H9 (cell line): ENCODE results near the gene BEND4. TPM values are rescaled to one million over a fixed set of nuclear protein-coding genes. Genes with fewer than 3 reads are reported as not detected.

Source experiments
- DNase-seq: peaks from one replicate; pipeline ENCODE4 v3.0.0-alpha.2; 2017
- H2AFZ ChIP-seq: one replicate; pipeline ENCODE4 v1.6.1; 2013; ENCODE audit warnings: mild to moderate bottlenecking, low read length, control low read depth, moderate library complexity
- H2AK5ac ChIP-seq: 2 replicates; pipeline ENCODE4 v1.6.1; 2013; ENCODE audit warnings: low read length, control low read depth, mixed read lengths; ENCODE audit not compliant: insufficient read length
- H2BK120ac ChIP-seq: one replicate; pipeline ENCODE4 v1.6.1; 2013; ENCODE audit warnings: low read depth, mild to moderate bottlenecking, low read length, control low read depth, inconsistent platforms; ENCODE audit not compliant: poor library complexity, severe bottlenecking
- H2BK12ac ChIP-seq: 2 replicates; pipeline ENCODE4 v1.6.1; 2013; ENCODE audit warnings: low read length, control low read depth, mixed read lengths, low read depth; ENCODE audit not compliant: insufficient read length
- H2BK15ac ChIP-seq: 2 replicates; pipeline ENCODE4 v1.6.1; 2013; ENCODE audit warnings: low read depth, low read length, control low read depth
- H2BK20ac ChIP-seq: one replicate; pipeline ENCODE4 v1.6.1; 2013; ENCODE audit warnings: low read depth, mild to moderate bottlenecking, low read length, control low read depth, inconsistent platforms; ENCODE audit not compliant: poor library complexity, severe bottlenecking
- H2BK5ac ChIP-seq: 2 replicates; pipeline ENCODE4 v1.6.1; 2013; ENCODE audit warnings: low read length, control low read depth, mixed read lengths; ENCODE audit not compliant: insufficient read length
- H3K14ac ChIP-seq: 2 replicates; pipeline ENCODE4 v1.6.1; 2013; ENCODE audit warnings: low read length, control low read depth; ENCODE audit not compliant: insufficient read depth
- H3K18ac ChIP-seq: 2 replicates; pipeline ENCODE4 v1.6.1; 2013; ENCODE audit warnings: low read depth, mild to moderate bottlenecking, mixed read lengths, low read length, control low read depth; ENCODE audit not compliant: insufficient read length
- H3K23ac ChIP-seq: 2 replicates; pipeline ENCODE4 v1.6.1; 2013; ENCODE audit warnings: low read length, control low read depth, mixed read lengths, low read depth; ENCODE audit not compliant: insufficient read length
- H3K23me2 ChIP-seq: 2 replicates; pipeline ENCODE4 v1.6.1; 2013; ENCODE audit warnings: low read depth, mild to moderate bottlenecking, mixed read lengths, low read length, control low read depth; ENCODE audit not compliant: insufficient read length, poor library complexity, severe bottlenecking
- H3K27ac ChIP-seq: 2 replicates; pipeline ENCODE4 v1.5.1; 2013; ENCODE audit warnings: low read length, control low read depth, mixed read lengths, low read depth; ENCODE audit not compliant: insufficient read length
- H3K27me3 ChIP-seq: 2 replicates; pipeline ENCODE4 v1.6.1; 2013; ENCODE audit warnings: low read length, control low read depth, inconsistent platforms; ENCODE audit not compliant: insufficient read depth
- H3K4ac ChIP-seq: 2 replicates; pipeline ENCODE4 v1.6.1; 2013; ENCODE audit warnings: low read depth, mild to moderate bottlenecking, control low read depth, inconsistent platforms, low read length, moderate library complexity
- H3K4me1 ChIP-seq: 2 replicates; pipeline ENCODE4 v1.6.1; 2013; ENCODE audit warnings: low read length, control low read depth, inconsistent platforms; ENCODE audit not compliant: insufficient read depth
- H3K4me2 ChIP-seq: 2 replicates; pipeline ENCODE4 v1.6.1; 2013; ENCODE audit warnings: low read length, control low read depth, mixed read lengths; ENCODE audit not compliant: insufficient read length, insufficient read depth
- H3K56ac ChIP-seq: 2 replicates; pipeline ENCODE4 v1.6.1; 2013; ENCODE audit warnings: low read depth, mild to moderate bottlenecking, mixed read lengths, low read length, control low read depth; ENCODE audit not compliant: insufficient read length
- H3K79me1 ChIP-seq: 2 replicates; pipeline ENCODE4 v1.6.1; 2013; ENCODE audit warnings: low read depth, mild to moderate bottlenecking, moderate library complexity, low read length, control low read depth, inconsistent platforms; ENCODE audit not compliant: insufficient read depth, poor library complexity, severe bottlenecking
- H3K79me2 ChIP-seq: 2 replicates; pipeline ENCODE4 v1.6.1; 2013; ENCODE audit warnings: low read length, control low read depth, inconsistent platforms; ENCODE audit not compliant: insufficient read depth
- H3K9ac ChIP-seq: 2 replicates; pipeline ENCODE4 v1.6.1; 2013; ENCODE audit warnings: low read length, control low read depth, mixed read lengths; ENCODE audit not compliant: insufficient read length; ENCODE audit errors: extremely low read depth
- H3K9me3 ChIP-seq: one replicate; pipeline ENCODE4 v1.6.1; 2013; ENCODE audit warnings: low read depth, low read length, inconsistent platforms; ENCODE audit not compliant: control insufficient read depth
- H3T11ph ChIP-seq: one replicate; pipeline ENCODE4 v1.6.1; 2013; ENCODE audit warnings: mild to moderate bottlenecking, low read length, control low read depth, inconsistent platforms
- H4K20me1 ChIP-seq: one replicate; pipeline ENCODE4 v1.6.1; 2013; ENCODE audit not compliant: control insufficient read depth, insufficient read length, insufficient read depth
- H4K5ac ChIP-seq: 2 replicates; pipeline ENCODE4 v1.6.1; 2013; ENCODE audit warnings: low read depth, mild to moderate bottlenecking, mixed read lengths, low read length, control low read depth; ENCODE audit not compliant: insufficient read length
- H4K8ac ChIP-seq: replicated peaks from 2 replicates; pipeline ENCODE4 v1.6.1; 2013; ENCODE audit warnings: low read length, control low read depth, mixed read lengths, low read depth; ENCODE audit not compliant: insufficient read length
- H4K91ac ChIP-seq: 2 replicates; pipeline ENCODE4 v1.6.1; 2013; ENCODE audit warnings: low read depth, mild to moderate bottlenecking, moderate library complexity, mixed read lengths, low read length, control low read depth; ENCODE audit not compliant: insufficient read length
- H3K27ac Mint-ChIP-seq, 3 experiments: 2 replicates in 2 of 3; 3 replicates in 1 of 3; pipeline ENCODE4 v1.8.0; 2020 to 2021; ENCODE audit warnings: mixed read lengths in 3 of 3, mild to moderate bottlenecking in 1 of 3, moderate library complexity in 1 of 3
- H3K27me3 Mint-ChIP-seq: 2 replicates; pipeline ENCODE4 v1.8.0; 2021; ENCODE audit warnings: low read depth, mild to moderate bottlenecking, moderate library complexity, mixed read lengths
- H3K36me3 Mint-ChIP-seq, 3 experiments: 2 replicates in 2 of 3; 3 replicates in 1 of 3; pipeline ENCODE4 v1.8.0; 2020 to 2021; ENCODE audit warnings: low read depth in 3 of 3, mixed read lengths in 3 of 3; ENCODE audit not compliant: insufficient read depth in 1 of 3
- H3K4me1 Mint-ChIP-seq, 2 experiments: 2 replicates each; pipeline ENCODE4 v1.8.0; 2020; ENCODE audit warnings: mixed read lengths in 2 of 2
- H3K4me3 Mint-ChIP-seq, 2 experiments: 2 replicates in 1 of 2; 3 replicates in 1 of 2; pipeline ENCODE4 v1.8.0; 2020 to 2021; ENCODE audit warnings: mild to moderate bottlenecking in 2 of 2, mixed read lengths in 2 of 2, moderate library complexity in 1 of 2
- H3K9me3 Mint-ChIP-seq, 2 experiments: 2 replicates in 1 of 2; 3 replicates in 1 of 2; pipeline ENCODE4 v1.8.0; 2020; ENCODE audit warnings: mild to moderate bottlenecking in 2 of 2, mixed read lengths in 2 of 2, moderate library complexity in 1 of 2
- WGBS: extraction: QIAGEN DNeasy Blood & Tissue Kit; methylation state at CpG from one replicate; pipeline ENCODE4 v1.1.7; 2013; ENCODE audit warnings: missing lambda C conversion rate, low lambda C conversion rate, mixed read lengths; ENCODE audit not compliant: insufficient read length; ENCODE audit errors: extremely low coverage; 5-methylcytosine and 5-hydroxymethylcytosine counted together
- total RNA-seq: library from RNA; stranded (reverse); gene quantifications from 2 replicates; pipeline ENCODE4 v1.2.1, GENCODE V29; 2021
- TF ChIP-seq, protein P1 (sequence below): fragments of 200-600 bp; sonication (generic); conservative IDR thresholded peaks from 3 replicates; pipeline ENCODE4 v1.8.0; 2021; ENCODE audit warnings: antibody characterized with exemption, mild to moderate bottlenecking

BEND4 gene
- total RNA-seq, 1 experiment from 2014 or later = 25.1 TPM

- Histone ChIP-seq H3K27ac (no peak overlapping the region), H3K18ac (no peak overlapping the region), H2AK5ac (no peak overlapping the region), H3K56ac (no peak overlapping the region), H4K20me1 (no peaks in the 10 kb centered on the region), H4K91ac (no peak overlapping the region), H3K9me3 (no peaks in the 10 kb centered on the region), H3K14ac (no peak overlapping the region), H2BK5ac (no peak overlapping the region), H3K23ac (no peak overlapping the region), H3K9ac (no peak overlapping the region), H2BK15ac (no peak overlapping the region), H4K8ac (no peak overlapping the region), H2BK12ac (no peak overlapping the region), H3K4me2 (no peak overlapping the region), H3K23me2 (no peaks in the 10 kb centered on the region), H2AFZ (no peak overlapping the region), H3K4ac (no peak overlapping the region), H2BK120ac (no peak overlapping the region), H4K5ac (no peak overlapping the region), H3K79me1 (no peaks in the 10 kb centered on the region), H2BK20ac (no peak overlapping the region), H3K4me1 (peaks cover 5% of the 10 kb centered on the region; the same call in 1 of the 2 replicates), H3T11ph (no peak overlapping the region), H3K79me2 (no peaks in the 10 kb centered on the region), H3K27me3 (no peaks in the 10 kb centered on the region)
- no peaks in the 10 kb centered on the region; the same call in 1 of the 2 replicates for H3K27me3 Mint-ChIP-seq
- peaks cover 0 to 4% (median 3%) of the 10 kb centered on the region in 3 experiments; a peak in 2 of 7 replicates for H3K36me3 Mint-ChIP-seq
- DNase-seq = no peak
- TF ChIP-seq, protein P1, sequence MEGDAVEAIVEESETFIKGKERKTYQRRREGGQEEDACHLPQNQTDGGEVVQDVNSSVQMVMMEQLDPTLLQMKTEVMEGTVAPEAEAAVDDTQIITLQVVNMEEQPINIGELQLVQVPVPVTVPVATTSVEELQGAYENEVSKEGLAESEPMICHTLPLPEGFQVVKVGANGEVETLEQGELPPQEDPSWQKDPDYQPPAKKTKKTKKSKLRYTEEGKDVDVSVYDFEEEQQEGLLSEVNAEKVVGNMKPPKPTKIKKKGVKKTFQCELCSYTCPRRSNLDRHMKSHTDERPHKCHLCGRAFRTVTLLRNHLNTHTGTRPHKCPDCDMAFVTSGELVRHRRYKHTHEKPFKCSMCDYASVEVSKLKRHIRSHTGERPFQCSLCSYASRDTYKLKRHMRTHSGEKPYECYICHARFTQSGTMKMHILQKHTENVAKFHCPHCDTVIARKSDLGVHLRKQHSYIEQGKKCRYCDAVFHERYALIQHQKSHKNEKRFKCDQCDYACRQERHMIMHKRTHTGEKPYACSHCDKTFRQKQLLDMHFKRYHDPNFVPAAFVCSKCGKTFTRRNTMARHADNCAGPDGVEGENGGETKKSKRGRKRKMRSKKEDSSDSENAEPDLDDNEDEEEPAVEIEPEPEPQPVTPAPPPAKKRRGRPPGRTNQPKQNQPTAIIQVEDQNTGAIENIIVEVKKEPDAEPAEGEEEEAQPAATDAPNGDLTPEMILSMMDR = no peak
- H3K9me3 Mint-ChIP-seq = peaks cover 3 to 6% of the 10 kb centered on the region in 2 experiments; a peak in 4 of 5 replicates
- no peak overlapping the region for H3K4me3 Mint-ChIP-seq
- H3K4me1 Mint-ChIP-seq = peaks cover 16% of the 10 kb centered on the region in 2 experiments
- no CpG with 5 or more reads among the region's 5 CpGs for WGBS
- peak overlapping the region; percentile 3 to 40 (median 19); a peak in 2 of 7 replicates for H3K27ac Mint-ChIP-seq
Observed at GRCh38 chr4:42172128-42172790, 19.8 kb upstream of the BEND4 start.
